ENCODE results near the gene OTUB1. TPM values are rescaled to one million over a fixed set of nuclear protein-coding genes. Genes with fewer than 3 reads are reported as not detected.
"Not testable (repeated sequence)": the region's sequence is repeated elsewhere in the genome, so short reads cannot be mapped to it uniquely, and the experiment has no call there.

OTUB1 gene
- total RNA-seq, 1 donor from 2014 or later, result 57.0 TPM

GRCh38 chr11:63969461-63969860, 16.8 kb upstream of the OTUB1 start:
- H3K9me3 ChIP-seq (replicated peaks), result no peaks in the 10 kb centered on the region
- no peak for DNase-seq
- H3K36me3 ChIP-seq, result no peaks in the 10 kb centered on the region
- H3K4me1 ChIP-seq, result peaks cover 5% of the 10 kb centered on the region
- no peak overlapping the region for H3K4me3 ChIP-seq
- TF ChIP-seq CTCF (IDR thresholded peaks at IDR 0.05; ENCODE audit: borderline replicate concordance), result no peak
- intact Hi-C loops (cut with micrococcal nuclease), result no loop called here
- H3K27ac ChIP-seq (replicated peaks), result no peak overlapping the region
- H3K27me3 ChIP-seq (ENCODE audit: low read depth), result peaks cover 6% of the 10 kb centered on the region

- intact Hi-C loops (cut with micrococcal nuclease), result no loop called here
- H3K27me3 ChIP-seq (ENCODE audit: low read depth), result peaks cover 6% of the 10 kb centered on the region
Measured at GRCh38 chr11:63970902-63971301, 15.3 kb upstream of the OTUB1 start.

GRCh38 chr11:63973912-63974258, 12.4 kb upstream of the OTUB1 start:
- H3K27me3 ChIP-seq (ENCODE audit: low read depth); H3K36me3 ChIP-seq; H3K9me3 ChIP-seq (replicated peaks); DNase-seq; H3K27ac ChIP-seq (replicated peaks); intact Hi-C loops (cut with micrococcal nuclease): not testable (repeated sequence)
- Histone ChIP-seq H3K4me3 (peak overlapping the region; percentile 79), H3K4me1 (peaks cover 47% of the 10 kb centered on the region)

More at GRCh38 chr11:63970902-63971301, 15.3 kb upstream of the OTUB1 start:
- no peak for DNase-seq
- Histone ChIP-seq H3K9me3 (replicated peaks) (no peaks in the 10 kb centered on the region), H3K4me3 (no peak overlapping the region), H3K27ac (replicated peaks) (no peak overlapping the region), H3K4me1 (peaks cover 19% of the 10 kb centered on the region), H3K36me3 (peaks cover 1% of the 10 kb centered on the region)
- TF ChIP-seq CTCF (IDR thresholded peaks at IDR 0.05; ENCODE audit: borderline replicate concordance), result no peak

- H3K9me3 ChIP-seq (replicated peaks), result no peaks in the 10 kb centered on the region
- peak within 1 kb of the TSS; percentile 79 for H3K4me3 ChIP-seq
- peaks cover 13% of the 10 kb centered on the region for H3K36me3 ChIP-seq
- peak; percentile 21 for TF ChIP-seq CTCF (IDR thresholded peaks at IDR 0.05; ENCODE audit: borderline replicate concordance)
- peaks cover 53% of the 10 kb centered on the region for H3K4me1 ChIP-seq
- peaks cover 6% of the 10 kb centered on the region for H3K27me3 ChIP-seq (ENCODE audit: low read depth)
- DNase-seq, result peak; percentile 95
- intact Hi-C loops (cut with micrococcal nuclease), result no loop called here
- peak within 1 kb of the TSS; percentile 95 for H3K27ac ChIP-seq (replicated peaks)
Measured at GRCh38 chr11:63974259-63975143, 11.7 kb upstream of the OTUB1 start, which contains the start of gene COX8A. Gene COX8A, plus strand, starts transcription at chr11:63974620. Its CDS starts 61 bp downstream, at chr11:63974681.

GRCh38 chr11:63978551-63979239, 7.5 kb upstream of the OTUB1 start:
- Histone ChIP-seq H3K27ac (replicated peaks) (peak overlapping the region; percentile 18), H3K36me3 (peaks cover 13% of the 10 kb centered on the region), H3K9me3 (replicated peaks) (no peaks in the 10 kb centered on the region), H3K4me3 (no peak overlapping the region), H3K27me3 (ENCODE audit: low read depth) (no peaks in the 10 kb centered on the region), H3K4me1 (peaks cover 68% of the 10 kb centered on the region)
- intact Hi-C loops (cut with micrococcal nuclease), result no loop called here
- no peak for DNase-seq
- no peak for TF ChIP-seq CTCF (IDR thresholded peaks at IDR 0.05; ENCODE audit: borderline replicate concordance)
